Chondrocyte (in vitro differentiated cells): ENCODE measurements around the gene PSIP1. TPM values are rescaled to one million over a fixed set of nuclear protein-coding genes. Genes with fewer than 3 reads are reported as not detected.

Source experiments
- DNase-seq: peaks from one replicate; pipeline ENCODE4 v3.0.0; 2021; ENCODE audit warnings: mixed read lengths, low spot score
- H3K27ac Mint-ChIP-seq: one replicate; pipeline ENCODE4 v1.8.0; 2021; ENCODE audit warnings: mild to moderate bottlenecking, moderate library complexity, mixed read lengths; ENCODE audit not compliant: unreplicated experiment
- H3K27me3 Mint-ChIP-seq: 2 replicates; pipeline ENCODE4 v1.8.0; 2021; ENCODE audit warnings: low read depth, mixed read lengths
- H3K36me3 Mint-ChIP-seq: 2 replicates; pipeline ENCODE4 v1.8.0; 2021; ENCODE audit warnings: low read depth, mixed read lengths
- H3K4me1 Mint-ChIP-seq: 2 replicates; pipeline ENCODE4 v1.8.0; 2021; ENCODE audit warnings: low read depth, mild to moderate bottlenecking, mixed read lengths
- H3K4me3 Mint-ChIP-seq: one replicate; pipeline ENCODE4 v1.8.0; 2021; ENCODE audit warnings: mild to moderate bottlenecking, moderate library complexity, mixed read lengths; ENCODE audit not compliant: unreplicated experiment
- H3K9me3 Mint-ChIP-seq: 2 replicates; pipeline ENCODE4 v1.8.0; 2021; ENCODE audit warnings: low read depth, mixed read lengths
- CTCF ChIP-seq: fragments of 200-600 bp; sonication (generic); IDR thresholded peaks from 2 replicates; pipeline ENCODE4 v1.5.0; 2021; ENCODE audit warnings: antibody characterized with exemption, mild to moderate bottlenecking, moderate library complexity
- long read RNA-seq: library from polyadenylated mRNA; stranded (forward); transcript quantifications from one replicate; pipeline ENCODE4 v2.0.0, GENCODE V29; 2021
- total RNA-seq: library from RNA; stranded (reverse); gene quantifications from 3 replicates; pipeline ENCODE4 v1.2.1, GENCODE V29; 2021

Gene PSIP1
- total RNA-seq, result 40.3 to 54.0 TPM (median 44.6 TPM) in 3 replicates
- long read RNA-seq, transcript PSIP1-203 (16 exons, 3,391 nt), result minor isoform, 37 of 125 reads
- long read RNA-seq, transcript PSIP1-204 (16 exons, 3,364 nt), result major isoform, 44 of 125 reads
- long read RNA-seq, partial matches to known transcripts, result 19 of 125 reads
- long read RNA-seq, other reads (novel, unspliced or antisense), result 20 of 125 reads

- peak within 1 kb of the TSS; percentile 100 for H3K27ac Mint-ChIP-seq
- H3K36me3 Mint-ChIP-seq, result peaks cover 10% of the 10 kb centered on the region
- peaks cover 27% of the 10 kb centered on the region for H3K4me1 Mint-ChIP-seq
- peak; percentile 10 for TF ChIP-seq CTCF
- DNase-seq, result no peak
- H3K9me3 Mint-ChIP-seq, result no peaks in the 10 kb centered on the region
- no peaks in the 10 kb centered on the region for H3K27me3 Mint-ChIP-seq
- peak within 1 kb of the TSS; percentile 93 for H3K4me3 Mint-ChIP-seq
Observed at GRCh38 chr9:15510789-15511575, at the start of gene PSIP1. TSS of gene PSIP1 (minus strand) at chr9:15510970. CDS start at chr9:15510188, 782 bp downstream.

GRCh38 chr9:15553528-15553898 is 42.7 kb upstream of the PSIP1 start:
- no peak for DNase-seq
- Mint-ChIP-seq H3K27me3 (no peaks in the 10 kb centered on the region), H3K4me3 (peak overlapping the region; percentile 92), H3K27ac (peak overlapping the region; percentile 97), H3K9me3 (peaks cover 2% of the 10 kb centered on the region), H3K4me1 (peaks cover 3% of the 10 kb centered on the region), H3K36me3 (no peaks in the 10 kb centered on the region)
- no peak for TF ChIP-seq CTCF

- no peaks in the 10 kb centered on the region for H3K27me3 Mint-ChIP-seq
- H3K36me3 Mint-ChIP-seq, result no peaks in the 10 kb centered on the region
- H3K9me3 Mint-ChIP-seq, result peaks cover 2% of the 10 kb centered on the region
- TF ChIP-seq CTCF, result no peak
- DNase-seq, result peak; percentile 97
- H3K27ac Mint-ChIP-seq, result peak within 1 kb of the TSS; percentile 97
- H3K4me1 Mint-ChIP-seq, result peaks cover 3% of the 10 kb centered on the region
- peak within 1 kb of the TSS; percentile 92 for H3K4me3 Mint-ChIP-seq
Observed at GRCh38 chr9:15552636-15553527, 42.1 kb upstream of the PSIP1 start, which contains the start of gene CCDC171. TSS of gene CCDC171 (plus strand) at chr9:15553043. CDS start at chr9:15564089, 11,046 bp downstream.

DNA sequence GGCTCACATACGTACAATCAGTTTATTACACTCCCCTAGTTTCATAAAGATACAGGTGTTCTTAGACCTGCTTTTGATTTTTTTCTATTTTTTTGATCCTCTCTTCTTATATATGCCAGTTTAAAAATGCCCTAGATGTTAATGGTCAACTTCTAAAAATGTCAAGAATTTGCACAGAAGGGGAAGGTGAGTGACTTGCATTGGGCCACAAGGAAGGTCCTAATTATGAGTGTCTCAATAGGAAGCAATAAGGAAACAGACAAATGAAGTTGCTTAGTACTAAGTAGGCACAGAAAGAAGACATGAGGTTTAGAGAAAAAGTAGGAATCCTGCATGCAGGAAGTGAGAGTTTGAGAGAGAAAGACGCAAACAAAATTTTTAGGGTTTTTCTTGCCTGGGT is 38.8 kb upstream of the PSIP1 start:
- H3K9me3 Mint-ChIP-seq, result no peaks in the 10 kb centered on the region
- DNase-seq, result no peak
- H3K4me1 Mint-ChIP-seq, result peaks cover 3% of the 10 kb centered on the region
- H3K27me3 Mint-ChIP-seq, result no peaks in the 10 kb centered on the region
- H3K27ac Mint-ChIP-seq, result no peak overlapping the region
- TF ChIP-seq CTCF, result no peak
- H3K4me3 Mint-ChIP-seq, result no peak overlapping the region
- H3K36me3 Mint-ChIP-seq, result no peaks in the 10 kb centered on the region
